Fibroblast of gingiva (primary cell): ENCODE data around the gene IGF2.

Experiments
- DNase-seq: peaks from one replicate; pipeline ENCODE4 v3.0.0-alpha.2; 2011; ENCODE audit warnings: low read depth

IGF2 gene

DNA sequence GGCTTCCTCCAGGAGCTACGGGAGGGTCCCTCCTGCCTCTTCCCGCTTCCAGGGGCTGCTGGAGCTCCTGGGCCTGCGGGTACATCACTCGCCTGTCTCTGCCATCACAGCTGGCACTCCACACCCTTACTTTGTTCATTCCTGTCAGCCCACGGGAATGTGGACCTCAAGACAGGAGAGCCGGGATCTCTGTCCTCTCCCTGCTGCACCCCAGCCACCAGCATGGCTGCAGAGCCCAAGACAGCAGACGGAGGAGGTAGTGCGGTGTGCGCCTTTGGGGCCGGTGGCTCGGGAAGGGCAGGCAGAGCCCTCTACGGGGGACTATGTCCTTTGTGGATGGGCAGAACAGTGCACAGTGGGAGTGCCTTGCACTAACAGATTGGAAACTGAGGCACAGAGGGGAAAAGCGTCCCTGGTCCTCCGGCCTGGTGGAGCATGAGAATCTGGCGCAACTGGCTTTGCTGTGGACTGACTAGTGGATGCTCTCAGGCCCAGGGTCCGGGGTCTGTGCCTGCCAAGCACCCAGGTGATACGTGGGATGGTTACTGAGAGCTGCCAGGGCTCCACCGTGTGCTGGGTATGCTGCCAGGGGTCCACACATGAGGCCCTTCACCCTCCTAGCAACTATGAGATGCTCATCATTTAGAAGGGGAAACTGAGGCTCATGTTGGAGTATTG lies 47.3 kb downstream of the IGF2 start:
- no peak for DNase-seq

DNA sequence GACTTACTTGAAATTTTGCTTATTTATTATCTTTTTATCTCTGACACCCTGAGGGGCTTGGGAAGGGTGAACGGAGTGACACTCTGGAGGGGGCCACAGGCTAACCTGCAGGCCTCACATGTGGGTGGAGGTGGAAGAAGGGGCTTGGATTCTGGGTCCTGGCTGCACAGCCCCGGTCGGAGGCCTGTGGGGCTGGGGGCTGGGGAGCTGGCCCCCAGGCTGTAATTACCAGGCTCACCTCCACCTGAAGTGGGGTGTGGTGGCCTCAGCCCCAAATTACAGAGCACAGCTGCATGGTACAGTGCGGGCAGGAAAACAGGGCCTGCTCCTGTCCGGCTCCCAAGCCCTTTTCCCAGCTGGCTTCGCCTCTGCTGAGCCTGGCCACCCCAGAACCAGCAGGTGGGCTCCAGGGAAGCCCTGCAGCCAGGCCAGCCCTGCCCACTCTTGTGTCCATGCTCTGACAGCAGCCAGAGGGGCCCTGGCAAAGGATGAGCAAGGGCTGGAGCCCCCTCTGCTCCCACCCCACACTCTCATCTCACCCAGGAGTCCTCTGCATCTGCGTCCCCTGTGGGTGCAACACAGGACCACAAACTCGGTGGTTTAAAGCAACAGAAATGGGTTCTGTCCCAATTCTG lies 48.0 kb downstream of the IGF2 start:
- no peak for DNase-seq

DNA sequence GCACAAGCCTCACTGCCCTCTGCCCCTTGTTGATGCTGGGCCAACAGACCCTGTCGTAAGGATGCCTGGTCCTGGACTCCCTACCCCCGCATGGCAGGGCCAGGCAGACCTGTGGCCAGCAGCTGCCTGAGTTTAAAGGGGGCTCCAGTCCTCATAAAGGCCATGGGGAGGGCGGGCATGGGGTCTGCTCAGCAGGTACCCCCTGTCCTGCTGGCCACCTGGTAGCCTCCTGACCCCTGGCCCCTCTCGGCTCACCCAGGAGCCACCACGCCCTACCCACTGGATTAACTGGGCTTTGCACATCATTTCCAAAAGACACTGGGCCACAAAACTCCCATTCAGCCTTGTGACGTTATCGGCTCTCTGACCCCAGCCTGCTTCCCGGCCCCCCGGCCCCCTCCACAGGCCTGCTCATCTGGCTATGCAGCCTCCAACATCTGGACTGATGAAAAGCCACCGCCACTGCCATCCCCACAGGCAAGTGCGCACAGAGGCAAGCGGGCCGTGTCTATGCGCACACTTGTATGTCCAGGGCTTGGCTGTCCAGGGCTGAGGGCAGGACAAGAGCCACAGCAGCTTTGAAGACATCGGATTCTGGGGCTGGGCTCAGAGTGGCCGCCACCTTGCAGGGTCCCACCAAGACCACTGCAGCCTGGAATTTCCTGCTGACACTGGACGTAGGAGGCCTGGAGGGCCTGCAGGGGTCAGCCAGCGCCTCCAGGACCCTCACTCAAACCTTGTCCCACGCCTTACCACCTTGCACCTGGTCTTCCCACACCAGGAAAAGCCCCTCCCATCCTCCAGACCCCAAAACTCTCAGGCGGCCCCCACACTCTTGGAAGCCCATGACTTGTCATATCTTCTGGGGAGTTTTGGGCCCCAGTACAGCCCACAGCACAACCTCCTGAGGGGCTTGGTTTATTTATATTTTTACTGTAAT lies 48.7 kb downstream of the IGF2 start:
- no peak for DNase-seq

DNA sequence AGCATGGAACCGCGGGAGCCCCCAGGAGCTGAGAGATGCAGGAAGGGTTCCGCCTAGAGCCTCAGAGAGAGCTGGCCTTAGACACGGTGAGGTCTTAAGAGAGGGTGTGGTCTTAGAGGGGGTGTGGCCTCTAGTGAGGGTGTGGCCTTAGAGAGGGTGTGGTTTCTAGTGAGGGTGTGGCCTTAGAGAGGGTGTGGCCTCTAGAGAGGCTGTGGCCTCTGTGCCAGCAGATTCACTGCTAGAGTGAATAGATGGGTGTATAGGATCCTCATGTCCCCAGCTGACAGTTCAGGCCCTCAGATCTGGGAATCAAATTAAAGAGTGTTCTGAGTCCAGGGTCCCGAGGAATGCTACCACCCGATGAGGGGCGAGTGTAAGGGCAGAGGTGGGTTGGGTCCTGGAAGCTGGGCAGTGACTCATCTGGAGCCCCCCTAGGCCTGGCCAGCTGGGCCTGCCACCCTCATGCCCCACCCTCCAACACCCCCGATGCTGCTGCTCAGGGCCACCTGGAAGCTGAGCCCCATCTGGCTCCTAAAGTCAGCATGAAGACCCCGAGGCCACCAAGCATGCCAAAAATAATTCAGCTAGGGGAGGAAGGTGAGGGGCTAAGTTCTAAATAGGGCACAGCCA lies 49.5 kb downstream of the IGF2 start:
- DNase-seq = peak; percentile 24

DNA sequence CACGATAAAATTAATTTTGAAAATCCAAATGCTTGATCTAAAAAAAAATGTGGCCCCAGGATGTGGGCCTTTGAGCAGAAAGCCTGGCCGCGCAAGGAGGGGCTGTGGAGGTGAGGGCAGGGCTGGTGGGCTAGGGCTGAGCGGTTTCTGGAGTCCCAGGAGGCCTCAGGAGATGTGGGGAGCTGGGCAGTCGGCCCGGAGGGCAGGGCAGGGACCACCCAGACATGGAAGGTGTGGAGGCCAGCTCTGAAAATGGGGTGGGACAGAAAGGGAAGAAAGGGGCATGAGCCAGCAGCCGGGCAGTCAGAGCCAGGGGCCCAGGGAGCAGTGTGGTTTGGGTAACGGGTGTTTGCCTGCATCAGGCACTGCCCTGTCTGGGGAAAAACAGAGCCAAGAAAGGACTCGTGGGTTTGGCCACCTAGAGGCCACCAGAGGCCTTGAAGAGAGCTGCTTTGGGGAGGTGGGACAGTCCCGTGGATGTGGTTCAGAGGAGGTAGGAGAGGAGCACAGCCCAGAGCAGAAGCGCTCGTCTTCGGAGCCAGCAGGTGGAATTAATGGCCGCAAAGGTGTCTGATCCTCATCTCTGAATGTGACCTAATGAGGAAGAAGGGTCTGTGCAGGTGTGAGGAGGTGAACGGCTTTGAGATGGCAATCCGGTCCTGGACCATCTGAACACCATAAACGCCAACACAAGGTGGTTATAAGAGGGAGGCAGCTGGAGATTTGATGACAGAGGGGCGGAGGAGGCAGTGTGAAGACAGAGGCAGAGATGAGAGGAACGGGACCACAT lies 50.2 kb downstream of the IGF2 start:
- DNase-seq = no peak

DNA sequence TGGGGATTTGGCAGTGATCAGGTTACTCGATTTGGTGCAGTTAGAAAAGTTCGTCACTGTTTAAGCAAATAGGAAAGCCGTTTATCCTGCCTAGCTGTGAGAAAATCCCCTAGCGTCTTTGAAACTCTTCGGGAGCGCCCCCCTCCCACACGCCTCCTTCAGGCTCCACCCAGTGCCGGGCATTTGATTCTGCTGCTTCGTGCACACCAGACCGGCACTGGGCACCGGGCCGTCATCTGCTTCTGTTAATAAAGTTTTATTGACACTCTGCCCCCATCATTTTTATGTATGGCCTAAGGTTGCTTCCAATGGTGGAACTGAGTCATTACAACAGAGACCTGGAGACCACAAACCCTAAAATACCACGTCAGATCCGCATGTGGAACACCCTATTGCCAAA lies 50.9 kb downstream of the IGF2 start:
- DNase-seq = no peak

DNA sequence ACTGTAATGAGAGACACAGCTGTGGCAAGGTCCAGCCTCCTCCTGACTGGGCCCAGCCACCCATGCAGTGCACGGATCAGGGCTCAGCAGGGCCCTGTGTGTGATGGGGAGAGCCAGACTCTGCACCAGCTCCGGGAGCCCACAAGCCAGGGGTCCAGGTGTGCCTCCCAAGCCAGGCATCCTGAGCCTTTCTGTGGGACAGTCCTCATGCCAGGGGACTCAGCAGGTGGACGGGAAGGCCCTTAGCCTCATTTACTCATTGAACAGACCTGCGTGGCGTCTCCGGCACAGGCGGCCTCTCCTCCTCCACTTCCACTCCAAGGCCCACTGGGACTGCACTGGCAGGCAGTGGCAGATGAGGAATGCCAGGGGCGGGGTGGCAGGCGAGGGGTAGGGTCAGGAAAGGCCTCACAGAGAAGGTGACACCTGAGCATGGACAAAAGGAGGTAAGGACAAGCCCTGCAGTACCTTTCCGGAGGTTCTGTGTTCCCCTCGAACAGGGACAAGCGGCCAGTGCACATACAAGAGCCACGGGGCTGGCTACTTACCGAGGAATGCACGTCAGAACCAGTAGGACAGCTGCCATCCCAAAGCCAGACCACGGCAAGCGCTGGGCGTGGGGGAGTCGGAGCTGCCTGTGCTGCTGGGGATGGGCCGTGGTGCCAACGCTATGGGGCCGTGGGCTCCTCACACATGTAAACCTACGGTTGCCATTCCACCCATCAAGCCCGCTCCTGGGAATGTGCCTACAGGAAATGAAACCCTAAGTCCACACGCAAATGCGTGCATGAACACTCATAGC lies 52.7 kb downstream of the IGF2 start:
- DNase-seq = no peak

DNA sequence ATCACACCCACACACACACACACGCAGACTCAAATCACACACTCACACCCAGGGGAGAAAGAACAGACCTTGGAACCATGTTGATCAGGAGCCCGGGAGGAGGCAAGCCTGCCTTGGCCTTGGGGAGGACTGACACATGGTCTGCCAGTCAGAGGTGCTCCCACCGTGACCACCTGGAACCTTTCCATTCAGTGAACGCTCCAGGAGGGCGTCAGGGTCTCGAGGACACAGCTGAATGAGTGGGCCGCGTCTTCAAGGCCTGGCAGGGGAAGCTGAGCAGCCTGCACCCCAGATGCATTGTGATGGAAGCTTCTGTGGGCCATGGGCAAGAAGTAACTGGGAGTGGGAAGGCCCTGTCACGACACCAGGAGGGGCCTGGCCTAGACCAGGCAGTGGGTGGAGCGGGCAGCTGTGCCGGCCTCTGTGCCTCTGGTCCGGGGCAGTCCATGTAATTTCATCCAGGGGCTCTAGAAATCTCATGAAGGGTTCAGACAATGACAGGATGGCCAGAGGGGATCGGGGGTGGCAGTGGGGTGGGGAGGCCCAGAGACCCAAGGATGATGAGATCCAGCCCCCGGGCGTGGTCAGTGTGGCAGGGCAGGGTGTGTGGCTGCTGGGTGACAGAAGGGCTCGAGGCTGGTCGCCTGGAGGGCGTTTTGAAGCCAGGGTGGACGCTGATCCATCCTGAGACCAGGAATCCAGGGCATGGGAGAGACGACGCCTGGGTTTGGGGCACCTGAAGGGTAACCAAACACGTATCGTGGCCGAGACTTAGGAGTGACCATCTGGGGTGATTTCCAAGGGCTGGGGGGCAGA lies 53.7 kb downstream of the IGF2 start:
- DNase-seq = no peak

DNA sequence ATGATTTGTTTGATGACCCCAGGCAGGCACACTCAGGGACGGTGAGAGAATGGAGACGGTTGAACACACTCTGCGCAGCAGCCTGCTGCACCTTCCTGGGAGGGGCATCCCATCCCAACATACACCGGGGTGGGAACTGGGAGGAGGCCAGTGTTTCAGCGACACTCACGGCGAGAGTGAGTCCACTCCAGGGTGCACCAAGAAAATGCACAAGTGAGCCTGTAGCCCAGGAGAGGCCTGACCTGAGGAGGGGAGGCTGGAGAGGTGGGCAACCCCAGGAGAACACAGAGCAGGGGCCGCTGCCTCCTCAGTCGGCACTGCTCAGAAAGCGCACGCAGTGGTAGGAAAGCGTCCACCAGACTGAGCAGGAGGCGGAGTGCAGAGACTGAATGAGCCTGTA lies 54.5 kb downstream of the IGF2 start:
- no peak for DNase-seq
